Measurements from ENCODE around the gene VEGFC. TPM values are rescaled to one million over a fixed set of nuclear protein-coding genes. Genes with fewer than 3 reads are reported as not detected.

Gene VEGFC
- total RNA-seq, 1 donor from 2014 or later: 1.6 TPM

DNA sequence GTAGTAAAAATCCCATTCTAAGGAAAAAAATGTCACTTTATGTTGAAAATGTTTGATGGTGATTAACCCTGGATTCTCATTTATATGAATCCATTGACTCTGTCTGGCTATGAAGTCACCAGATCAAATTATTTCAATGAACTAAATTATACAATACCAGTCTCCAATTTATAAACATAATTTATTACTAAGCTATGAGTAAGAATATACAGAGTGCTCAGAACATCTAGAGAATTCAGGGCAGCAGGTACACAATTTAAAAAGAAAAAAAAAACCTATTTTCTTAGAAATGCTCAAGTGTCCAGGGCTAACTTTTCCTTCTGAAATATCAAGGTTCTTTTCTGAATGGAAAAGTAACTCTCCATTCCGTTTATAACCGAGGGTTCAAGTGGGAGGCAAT is 48.6 kb downstream of the VEGFC start:
- DNase-seq (ENCODE audit: low spot score): no peak
- Histone ChIP-seq H3K79me2 (ENCODE audit: low read depth) (no peaks in the 10 kb centered on the region), H3K9ac (no peak overlapping the region), H3K27me3 (no peaks in the 10 kb centered on the region), H4K20me1 (ENCODE audit: low read depth) (no peaks in the 10 kb centered on the region), H3K9me3 (ENCODE audit: low read depth) (no peaks in the 10 kb centered on the region), H3K4me2 (no peak overlapping the region), H3K4me1 (no peaks in the 10 kb centered on the region), H3K36me3 (no peaks in the 10 kb centered on the region), H3F3A (ENCODE audit: low read depth) (no peaks in the 10 kb centered on the region), H3K4me3 (no peak overlapping the region), H2AFZ (replicated peaks) (no peak overlapping the region), H3K27ac (no peak overlapping the region)
- H3K9me3 Mint-ChIP-seq: no peaks in the 10 kb centered on the region
- no peaks in the 10 kb centered on the region for H3K4me1 Mint-ChIP-seq
- no peaks in the 10 kb centered on the region for H3K27me3 Mint-ChIP-seq (ENCODE audit: insufficient read depth, low read depth)
- TF ChIP-seq, protein P1, sequence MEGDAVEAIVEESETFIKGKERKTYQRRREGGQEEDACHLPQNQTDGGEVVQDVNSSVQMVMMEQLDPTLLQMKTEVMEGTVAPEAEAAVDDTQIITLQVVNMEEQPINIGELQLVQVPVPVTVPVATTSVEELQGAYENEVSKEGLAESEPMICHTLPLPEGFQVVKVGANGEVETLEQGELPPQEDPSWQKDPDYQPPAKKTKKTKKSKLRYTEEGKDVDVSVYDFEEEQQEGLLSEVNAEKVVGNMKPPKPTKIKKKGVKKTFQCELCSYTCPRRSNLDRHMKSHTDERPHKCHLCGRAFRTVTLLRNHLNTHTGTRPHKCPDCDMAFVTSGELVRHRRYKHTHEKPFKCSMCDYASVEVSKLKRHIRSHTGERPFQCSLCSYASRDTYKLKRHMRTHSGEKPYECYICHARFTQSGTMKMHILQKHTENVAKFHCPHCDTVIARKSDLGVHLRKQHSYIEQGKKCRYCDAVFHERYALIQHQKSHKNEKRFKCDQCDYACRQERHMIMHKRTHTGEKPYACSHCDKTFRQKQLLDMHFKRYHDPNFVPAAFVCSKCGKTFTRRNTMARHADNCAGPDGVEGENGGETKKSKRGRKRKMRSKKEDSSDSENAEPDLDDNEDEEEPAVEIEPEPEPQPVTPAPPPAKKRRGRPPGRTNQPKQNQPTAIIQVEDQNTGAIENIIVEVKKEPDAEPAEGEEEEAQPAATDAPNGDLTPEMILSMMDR (IDR thresholded peaks at IDR 0.05): no peak
- no peak for TF ChIP-seq EZH2 (IDR thresholded peaks at IDR 0.05)
- no peak for TF ChIP-seq EZH2phosphoT487 (IDR thresholded peaks at IDR 0.05)
- no peak overlapping the region for H3K4me3 Mint-ChIP-seq
- no peaks in the 10 kb centered on the region for H3K36me3 Mint-ChIP-seq
- no peak overlapping the region for H3K27ac Mint-ChIP-seq

DNA sequence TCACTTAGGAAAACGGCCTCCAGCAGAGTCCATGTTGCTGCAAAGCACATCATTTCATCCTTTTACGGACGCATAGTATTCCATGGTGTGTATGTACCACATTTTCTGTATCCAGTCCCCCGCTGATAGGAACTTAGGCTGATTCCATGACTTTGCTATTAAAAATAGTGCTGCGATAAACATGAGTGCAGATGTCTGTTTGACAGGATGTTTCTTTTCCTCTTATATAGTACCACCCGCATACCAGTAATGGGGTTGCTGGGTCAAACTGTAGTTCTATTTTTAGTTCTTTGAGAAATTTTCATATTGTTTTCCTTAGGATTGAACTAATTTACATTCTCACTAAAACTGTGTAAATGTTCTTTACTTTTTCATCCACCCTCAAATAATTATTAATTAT is 50.5 kb downstream of the VEGFC start:
- no peak overlapping the region for H3K4me3 ChIP-seq
- no peaks in the 10 kb centered on the region for H3K9me3 ChIP-seq (ENCODE audit: low read depth)
- no peak for TF ChIP-seq EZH2 (IDR thresholded peaks at IDR 0.05)
- TF ChIP-seq EZH2phosphoT487 (IDR thresholded peaks at IDR 0.05): no peak
- H3K27me3 ChIP-seq: no peaks in the 10 kb centered on the region
- H2AFZ ChIP-seq (replicated peaks): no peak overlapping the region
- H3K4me3 Mint-ChIP-seq: no peak overlapping the region
- no peaks in the 10 kb centered on the region for H3K36me3 ChIP-seq
- H3K4me1 Mint-ChIP-seq: no peaks in the 10 kb centered on the region
- no peaks in the 10 kb centered on the region for H3K36me3 Mint-ChIP-seq
- no peaks in the 10 kb centered on the region for H3K79me2 ChIP-seq (ENCODE audit: low read depth)
- H3K27me3 Mint-ChIP-seq (ENCODE audit: insufficient read depth, low read depth): no peaks in the 10 kb centered on the region
- no peak overlapping the region for H3K4me2 ChIP-seq
- DNase-seq (ENCODE audit: low spot score): no peak
- H3K27ac Mint-ChIP-seq: no peak overlapping the region
- H3F3A ChIP-seq (ENCODE audit: low read depth): no peaks in the 10 kb centered on the region
- H3K9me3 Mint-ChIP-seq: no peaks in the 10 kb centered on the region
- H3K9ac ChIP-seq: no peak overlapping the region
- H3K4me1 ChIP-seq: no peaks in the 10 kb centered on the region
- no peak overlapping the region for H3K27ac ChIP-seq
- H4K20me1 ChIP-seq (ENCODE audit: low read depth): no peaks in the 10 kb centered on the region

DNA sequence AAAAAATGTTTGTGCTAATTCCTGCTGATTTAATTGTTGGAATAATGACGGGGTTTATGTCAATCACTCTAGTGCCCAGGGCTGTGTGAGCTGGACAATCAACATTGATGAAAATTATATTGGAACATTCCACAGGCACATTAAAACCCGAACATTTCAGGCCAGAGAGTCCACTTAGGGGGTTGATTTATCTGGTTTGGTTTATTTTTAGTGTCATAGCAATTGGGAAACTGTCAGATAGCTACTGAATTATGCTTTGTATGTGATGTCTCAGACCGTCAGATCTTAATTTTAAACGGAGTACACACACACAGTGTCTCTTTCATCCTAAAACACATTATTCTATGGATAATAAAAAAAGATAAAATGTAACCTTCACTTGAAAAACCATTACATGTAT is 51.5 kb downstream of the VEGFC start:
- H3K4me1 ChIP-seq: no peaks in the 10 kb centered on the region
- H3K9me3 Mint-ChIP-seq: no peaks in the 10 kb centered on the region
- DNase-seq (ENCODE audit: low spot score): no peak

DNA sequence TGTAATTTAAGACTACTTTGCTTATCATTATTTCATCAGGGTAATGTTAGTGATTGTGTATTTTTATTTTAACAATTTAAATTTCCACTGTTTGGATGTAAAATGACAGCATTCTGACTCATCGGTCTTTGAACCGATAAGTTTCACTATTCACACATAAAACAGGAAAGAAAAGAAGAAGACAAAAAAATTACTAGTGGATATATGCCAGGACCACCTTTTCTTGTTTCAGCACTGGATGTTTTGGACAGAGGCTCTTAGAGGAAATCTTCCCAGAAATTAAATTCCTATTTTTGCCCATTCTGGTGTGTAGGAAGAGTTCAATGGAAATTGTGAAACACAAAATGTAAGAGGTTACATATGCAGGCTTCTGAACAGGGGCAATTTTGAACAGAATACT is 57.4 kb downstream of the VEGFC start:
- no peak overlapping the region for H3K4me3 ChIP-seq
- H3K9me3 ChIP-seq (ENCODE audit: low read depth): no peaks in the 10 kb centered on the region
- Mint-ChIP-seq H3K9me3 (no peaks in the 10 kb centered on the region), H3K27me3 (ENCODE audit: insufficient read depth, low read depth) (no peaks in the 10 kb centered on the region), H3K4me3 (no peak overlapping the region), H3K27ac (no peak overlapping the region), H3K36me3 (no peaks in the 10 kb centered on the region), H3K4me1 (no peaks in the 10 kb centered on the region)
- no peak overlapping the region for H3K27ac ChIP-seq
- H3F3A ChIP-seq (ENCODE audit: low read depth): no peaks in the 10 kb centered on the region
- H3K4me2 ChIP-seq: no peak overlapping the region
- H3K4me1 ChIP-seq: no peaks in the 10 kb centered on the region
- H4K20me1 ChIP-seq (ENCODE audit: low read depth): no peaks in the 10 kb centered on the region
- H3K79me2 ChIP-seq (ENCODE audit: low read depth): no peaks in the 10 kb centered on the region
- TF ChIP-seq EZH2 (IDR thresholded peaks at IDR 0.05) (no peak), EZH2phosphoT487 (IDR thresholded peaks at IDR 0.05) (no peak)
- TF ChIP-seq, protein P1 (IDR thresholded peaks at IDR 0.05): no peak
- no peaks in the 10 kb centered on the region for H3K27me3 ChIP-seq
- H2AFZ ChIP-seq (replicated peaks): no peak overlapping the region
- DNase-seq (ENCODE audit: low spot score): no peak
- H3K9ac ChIP-seq: no peak overlapping the region
- H3K36me3 ChIP-seq: no peaks in the 10 kb centered on the region

More for the DNA sequence above, 51.5 kb downstream of the VEGFC start:
- TF ChIP-seq EZH2 (IDR thresholded peaks at IDR 0.05) (no peak), EZH2phosphoT487 (IDR thresholded peaks at IDR 0.05) (no peak)
- TF ChIP-seq, protein P1 (IDR thresholded peaks at IDR 0.05): no peak
- no peak overlapping the region for H3K4me3 Mint-ChIP-seq
- Histone ChIP-seq H3K9ac (no peak overlapping the region), H3F3A (ENCODE audit: low read depth) (no peaks in the 10 kb centered on the region), H3K79me2 (ENCODE audit: low read depth) (no peaks in the 10 kb centered on the region), H3K36me3 (no peaks in the 10 kb centered on the region), H2AFZ (replicated peaks) (no peak overlapping the region), H3K27ac (no peak overlapping the region), H3K4me2 (no peak overlapping the region), H4K20me1 (ENCODE audit: low read depth) (no peaks in the 10 kb centered on the region), H3K9me3 (ENCODE audit: low read depth) (no peaks in the 10 kb centered on the region), H3K27me3 (no peaks in the 10 kb centered on the region), H3K4me3 (no peak overlapping the region)
- H3K27ac Mint-ChIP-seq: no peak overlapping the region
- no peaks in the 10 kb centered on the region for H3K4me1 Mint-ChIP-seq
- no peaks in the 10 kb centered on the region for H3K36me3 Mint-ChIP-seq
- no peaks in the 10 kb centered on the region for H3K27me3 Mint-ChIP-seq (ENCODE audit: insufficient read depth, low read depth)

Measured in neural progenitor cell (in vitro differentiated cells).